Measurements from ENCODE around the gene EPN3.

Gene EPN3

DNA sequence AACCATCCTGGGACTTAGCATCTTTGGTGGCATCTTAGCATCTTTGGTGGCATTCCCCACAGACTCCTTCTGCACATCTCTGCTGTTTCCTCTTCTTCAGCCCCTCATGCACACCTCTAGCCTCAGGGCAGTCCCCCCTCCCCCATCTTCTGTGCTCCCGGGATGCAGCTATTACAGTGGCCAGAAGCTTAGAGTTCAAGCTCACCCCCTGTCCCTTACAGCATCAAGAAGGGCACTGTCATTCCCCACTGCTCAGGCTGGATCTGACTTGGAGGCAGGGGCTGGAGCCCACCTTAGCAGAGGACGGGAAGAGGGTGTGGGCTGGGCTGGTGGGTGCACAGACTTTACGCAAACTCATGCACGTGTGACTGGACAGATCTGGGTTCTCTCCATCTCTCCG lies 650 bp downstream of the EPN3 start:
- no peak for DNase-seq (ENCODE audit: low read depth, low spot score)
- TF ChIP-seq, protein P1, sequence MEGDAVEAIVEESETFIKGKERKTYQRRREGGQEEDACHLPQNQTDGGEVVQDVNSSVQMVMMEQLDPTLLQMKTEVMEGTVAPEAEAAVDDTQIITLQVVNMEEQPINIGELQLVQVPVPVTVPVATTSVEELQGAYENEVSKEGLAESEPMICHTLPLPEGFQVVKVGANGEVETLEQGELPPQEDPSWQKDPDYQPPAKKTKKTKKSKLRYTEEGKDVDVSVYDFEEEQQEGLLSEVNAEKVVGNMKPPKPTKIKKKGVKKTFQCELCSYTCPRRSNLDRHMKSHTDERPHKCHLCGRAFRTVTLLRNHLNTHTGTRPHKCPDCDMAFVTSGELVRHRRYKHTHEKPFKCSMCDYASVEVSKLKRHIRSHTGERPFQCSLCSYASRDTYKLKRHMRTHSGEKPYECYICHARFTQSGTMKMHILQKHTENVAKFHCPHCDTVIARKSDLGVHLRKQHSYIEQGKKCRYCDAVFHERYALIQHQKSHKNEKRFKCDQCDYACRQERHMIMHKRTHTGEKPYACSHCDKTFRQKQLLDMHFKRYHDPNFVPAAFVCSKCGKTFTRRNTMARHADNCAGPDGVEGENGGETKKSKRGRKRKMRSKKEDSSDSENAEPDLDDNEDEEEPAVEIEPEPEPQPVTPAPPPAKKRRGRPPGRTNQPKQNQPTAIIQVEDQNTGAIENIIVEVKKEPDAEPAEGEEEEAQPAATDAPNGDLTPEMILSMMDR (IDR thresholded peaks at IDR 0.05; ENCODE audit: low read depth, low read length), result no peak
- no peak overlapping the region for H3K4me3 ChIP-seq (ENCODE audit: low read depth, low read length)
- in situ Hi-C loops (cut with HindIII; ENCODE audit: low sequenced_read_pairs), result no loop called here

DNA sequence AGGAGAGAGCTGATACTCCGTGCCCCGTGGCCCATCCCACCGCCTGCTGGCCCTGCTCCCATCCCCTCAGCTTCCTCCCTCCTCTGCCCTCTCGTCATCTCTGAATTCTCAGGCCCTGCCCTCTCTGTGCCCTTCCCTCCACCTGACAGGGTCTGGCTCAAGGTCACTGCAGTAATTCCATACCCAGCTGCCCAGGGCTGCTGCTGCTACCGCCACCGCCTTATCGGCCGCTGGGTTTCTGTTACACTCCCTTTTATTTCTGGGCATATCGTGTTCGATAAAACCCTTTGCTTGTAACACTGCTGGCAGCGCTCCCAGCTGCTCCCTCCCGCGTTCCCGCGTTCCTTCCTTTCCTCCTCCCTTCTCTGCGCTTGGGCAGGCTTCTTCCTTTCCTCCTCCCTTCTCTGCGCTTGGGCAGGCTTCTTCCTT lies 1.2 kb downstream of the EPN3 start:
- TF ChIP-seq, protein P1 (IDR thresholded peaks at IDR 0.05; ENCODE audit: low read depth, low read length), result no peak
- DNase-seq (ENCODE audit: low read depth, low spot score), result no peak
- no peak overlapping the region for H3K4me3 ChIP-seq (ENCODE audit: low read depth, low read length)
- in situ Hi-C loops (cut with HindIII; ENCODE audit: low sequenced_read_pairs), result no loop called here

DNA sequence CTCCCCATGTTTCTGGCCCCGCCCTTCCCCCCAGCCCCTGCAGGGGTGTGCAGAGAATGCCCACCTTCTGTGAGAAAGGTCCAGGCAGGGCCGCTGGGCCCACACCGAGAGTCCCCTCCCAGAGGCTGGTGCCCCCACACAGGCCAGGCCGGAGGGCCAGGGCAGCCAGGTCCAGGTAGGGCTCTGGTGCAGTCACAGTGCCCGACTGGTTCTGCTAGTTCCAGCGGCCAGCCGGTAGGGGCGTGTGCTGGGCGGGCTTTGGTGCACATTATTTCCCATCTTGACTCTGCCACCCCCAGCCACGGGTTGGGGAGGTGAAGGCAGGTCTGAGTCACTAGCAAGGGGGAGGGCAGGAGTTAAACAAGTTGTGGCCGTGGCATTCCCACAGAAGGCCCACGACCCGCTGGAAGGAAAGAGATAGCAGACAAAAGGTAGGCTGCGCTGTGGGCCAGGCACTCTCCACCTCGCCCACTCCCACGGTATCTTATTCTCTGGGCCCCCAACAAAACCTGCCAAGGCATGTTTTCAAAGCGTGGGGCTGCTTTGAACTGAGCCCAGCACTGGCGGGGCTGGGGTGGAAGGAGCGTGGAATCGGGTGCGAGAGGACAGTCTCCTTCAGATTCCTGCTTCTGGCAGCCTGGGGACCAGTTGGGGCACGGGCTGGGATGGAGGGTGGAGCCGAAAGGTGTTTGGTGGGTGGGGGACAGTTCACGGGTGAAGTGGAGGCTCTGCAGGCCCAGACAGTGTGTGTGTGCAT lies 1.9 kb downstream of the EPN3 start:
- TF ChIP-seq, protein P1 (IDR thresholded peaks at IDR 0.05; ENCODE audit: low read depth, low read length), result peak; percentile 51
- in situ Hi-C loops (cut with HindIII; ENCODE audit: low sequenced_read_pairs), result no loop called here
- no peak overlapping the region for H3K4me3 ChIP-seq (ENCODE audit: low read depth, low read length)
- DNase-seq (ENCODE audit: low read depth, low spot score), result no peak

DNA sequence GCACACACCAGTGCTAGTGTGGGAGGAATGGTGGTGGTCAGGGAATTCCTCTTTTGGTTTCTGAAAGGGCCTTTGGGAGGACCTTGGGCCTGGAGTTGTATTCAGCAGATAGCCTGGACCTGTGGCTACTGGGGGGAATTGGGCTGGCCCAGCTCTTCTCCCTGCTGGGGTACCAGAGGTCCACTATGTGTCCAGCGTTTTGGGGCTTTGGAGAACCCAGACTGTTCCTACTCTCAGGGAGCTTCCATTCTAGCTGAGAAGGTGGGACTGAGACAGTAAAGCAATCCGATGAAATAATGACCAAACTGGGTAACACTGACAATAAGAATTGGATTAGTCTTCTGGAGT lies 2.4 kb downstream of the EPN3 start:
- in situ Hi-C loops (cut with HindIII; ENCODE audit: low sequenced_read_pairs), result no loop called here
- TF ChIP-seq, protein P1 (IDR thresholded peaks at IDR 0.05; ENCODE audit: low read depth, low read length), result no peak
- no peak for DNase-seq (ENCODE audit: low read depth, low spot score)
- no peak overlapping the region for H3K4me3 ChIP-seq (ENCODE audit: low read depth, low read length)

DNA sequence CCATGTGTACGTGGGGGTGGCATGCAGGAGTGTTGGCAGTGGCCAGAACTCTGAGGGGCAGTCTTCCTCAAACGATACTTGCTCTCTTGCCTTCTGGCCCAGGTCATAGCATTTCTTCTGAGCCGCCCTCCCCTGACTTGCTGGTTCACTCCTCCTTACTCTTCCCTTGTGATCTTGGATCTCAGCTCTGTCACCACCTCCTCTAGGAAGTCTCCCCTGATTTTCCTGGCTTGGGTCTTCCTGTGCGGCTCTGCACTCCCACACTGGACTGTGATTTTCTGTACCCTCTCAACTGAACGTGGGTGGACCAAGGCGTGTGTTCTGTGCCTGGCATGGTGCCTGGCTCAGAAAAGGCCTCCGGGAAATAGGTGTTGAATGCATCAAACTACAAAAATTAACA lies 2.9 kb downstream of the EPN3 start:
- in situ Hi-C loops (cut with HindIII; ENCODE audit: low sequenced_read_pairs), result no loop called here
- DNase-seq (ENCODE audit: low read depth, low spot score), result no peak
- TF ChIP-seq, protein P1 (IDR thresholded peaks at IDR 0.05; ENCODE audit: low read depth, low read length), result no peak
- no peak overlapping the region for H3K4me3 ChIP-seq (ENCODE audit: low read depth, low read length)

DNA sequence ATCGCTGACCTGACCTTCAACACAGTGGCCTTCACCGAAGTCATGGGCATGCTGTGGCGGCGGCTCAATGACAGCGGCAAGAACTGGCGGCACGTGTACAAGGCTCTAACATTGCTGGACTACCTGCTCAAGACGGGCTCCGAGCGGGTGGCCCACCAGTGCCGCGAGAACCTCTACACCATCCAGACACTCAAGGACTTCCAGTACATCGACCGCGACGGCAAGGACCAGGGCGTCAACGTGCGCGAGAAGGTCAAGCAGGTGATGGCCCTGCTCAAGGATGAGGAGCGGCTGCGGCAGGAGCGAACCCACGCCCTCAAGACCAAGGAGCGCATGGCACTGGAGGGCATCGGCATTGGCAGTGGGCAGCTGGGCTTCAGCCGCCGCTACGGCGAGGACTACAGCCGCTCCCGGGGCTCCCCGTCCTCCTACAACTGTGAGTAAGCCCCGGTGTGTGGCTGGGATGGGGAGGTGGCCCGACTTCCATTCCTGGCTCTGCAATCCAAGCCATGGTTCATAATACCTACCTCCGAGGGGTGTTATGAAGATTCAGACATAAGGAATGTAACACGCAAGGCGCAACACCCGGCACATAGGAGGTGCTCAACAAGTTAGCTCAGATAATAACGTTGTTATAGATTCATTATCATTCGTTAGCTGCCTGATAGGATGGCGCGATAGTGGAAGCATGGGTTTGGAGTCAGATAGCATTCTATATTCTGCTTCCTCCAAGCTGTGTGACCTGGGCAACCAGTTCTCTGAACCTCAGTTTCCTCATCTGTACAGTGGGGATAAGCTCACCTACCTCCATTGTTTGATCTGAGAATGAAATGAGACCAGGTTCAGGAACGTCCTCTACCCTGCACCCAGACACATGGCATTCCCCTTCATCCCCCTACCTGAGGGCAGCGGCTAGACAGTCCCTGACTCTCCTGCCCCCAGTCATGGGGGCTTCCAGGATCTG lies 4.4 kb downstream of the EPN3 start:
- H3K4me3 ChIP-seq (ENCODE audit: low read depth, low read length), result no peak overlapping the region
- TF ChIP-seq, protein P1 (IDR thresholded peaks at IDR 0.05; ENCODE audit: low read depth, low read length), result no peak
- in situ Hi-C loops (cut with HindIII; ENCODE audit: low sequenced_read_pairs), result no loop called here
- DNase-seq (ENCODE audit: low read depth, low spot score), result no peak

All from astrocyte of the spinal cord (primary cell).